Adrenal gland (tissue), 12 donors: ENCODE data around the gene MACROD2. TPM values are rescaled to one million over a fixed set of nuclear protein-coding genes. Genes with fewer than 3 reads are reported as not detected.
"Not testable (repeated sequence)": the region's sequence is repeated elsewhere in the genome, so short reads cannot be mapped to it uniquely, and the experiment has no call there.

Experiments used
- DNase-seq, 7 donors: peaks; one replicate each; pipeline ENCODE4 v3.0.0-alpha.2; 2019 to 2020
- H3K27ac ChIP-seq, 5 donors: fragments of 200-600 bp; sonication (generic) in 4 of 5; 1 replicate in 3 of 5; 2 replicates in 2 of 5; pipeline versions ENCODE4 v1.5.1 to v1.8.0; 2016 to 2020; ENCODE audit warnings: mild to moderate bottlenecking in 1 of 5
- H3K27me3 ChIP-seq: fragments of 200-600 bp; 2 replicates; pipeline ENCODE4 v1.8.0; 2021
- H3K36me3 ChIP-seq, 2 donors: fragments of 200-600 bp; replicated peaks in 1 of 2; 1 replicate in 1 of 2; 2 replicates in 1 of 2; pipeline versions ENCODE4 v1.5.1 to v1.8.0; 2018 to 2022
- H3K4me1 ChIP-seq, 2 donors: fragments of 200-600 bp; replicated peaks in 1 of 2; 1 replicate in 1 of 2; 2 replicates in 1 of 2; pipeline versions ENCODE4 v1.5.1 to v1.8.0; 2018 to 2021
- H3K4me3 ChIP-seq, 4 donors: fragments of 200-600 bp; sonication (generic) in 3 of 4; one replicate each; pipeline ENCODE4 v1.5.1; 2016 to 2018
- H3K9me3 ChIP-seq, 3 donors: fragments of 200-600 bp; sonication (generic) in 1 of 3; replicated peaks in 1 of 3; 1 replicate in 2 of 3; 2 replicates in 1 of 3; pipeline versions ENCODE4 v1.5.1 to v1.8.0; 2016 to 2021
- POLR2A ChIP-seq, 2 donors: fragments of 450-650 bp; IDR thresholded peaks; one replicate each; pipeline ENCODE4 v1.6.1; 2017; ENCODE audit warnings: antibody characterized with exemption in 2 of 2, mild to moderate bottlenecking in 2 of 2, moderate library complexity in 1 of 2
- WGBS, 4 donors: extraction: QIAGEN DNeasy Blood & Tissue Kit in 2 of 4; methylation state at CpG; one replicate each; pipeline versions ENCODE4 v1.1.5 to v1.1.7; 2013 to 2017; 5-methylcytosine and 5-hydroxymethylcytosine counted together
- intact Hi-C, 2 donors: fragments of 100-400 bp; cut with DNase I; formaldehyde crosslinking; loops; one replicate each; pipeline versions ENCODE4 v1.14.1 to v1.15.0; 2022 to 2023
- polyA plus RNA-seq, 3 donors: library from polyadenylated mRNA; stranded (reverse); fragments of 200-250 nt in 2 of 3; fragments of 350-450 nt in 1 of 3; fragmentation: Illumina TruSeq in 1 of 3; extraction: RNeasy Lipid Tissue Mini Kit (QIAGEN cat#74804) in 1 of 3; gene quantifications; one replicate each; pipeline ENCODE4 v1.2.3, GENCODE V29; 2013 to 2014
- total RNA-seq, 9 donors: library from RNA; depleted of rRNA in 4 of 9; stranded (reverse); fragments of >200 nt in 4 of 9; fragments of 120-200 nt in 1 of 9; fragmentation: NEBNext Ultra II Directional in 1 of 9; extraction: Animal tissue kit (Norgen Biotek cat#: 25700) in 1 of 9; gene quantifications; one replicate each; pipeline versions ENCODE4 v1.1.0 to v1.2.4, GENCODE V29; 2013 to 2023
- TF ChIP-seq, protein P1 (sequence below), 6 experiments: fragments of 450-650 bp in 4 of 6; fragments of 200-600 bp in 2 of 6; sonication (generic) in 1 of 6; IDR thresholded peaks; 1 replicate in 5 of 6; 2 replicates in 1 of 6; pipeline versions ENCODE4 v1.5.1 to v1.8.0; 2016 to 2021; ENCODE audit warnings: antibody characterized with exemption in 6 of 6, mild to moderate bottlenecking in 2 of 6, moderate library complexity in 1 of 6
- donor health status: healthy with polysubstance abuse.
- donor health status: Bipolar disorder and iron deficiency.
- donor health status: DM: yes; HTN: yes; CAD: no.
- donor health status: DM: no; HTN: no; CAD: no.
- donor health status: DM: no; HTN: no; CAD: no.
- donor health status: DM: yes; HTN: yes; CAD: no.

MACROD2 gene
- total and polyA plus RNA-seq, 12 donors: 1.1 to 21.2 (median 6.4) TPM

DNA sequence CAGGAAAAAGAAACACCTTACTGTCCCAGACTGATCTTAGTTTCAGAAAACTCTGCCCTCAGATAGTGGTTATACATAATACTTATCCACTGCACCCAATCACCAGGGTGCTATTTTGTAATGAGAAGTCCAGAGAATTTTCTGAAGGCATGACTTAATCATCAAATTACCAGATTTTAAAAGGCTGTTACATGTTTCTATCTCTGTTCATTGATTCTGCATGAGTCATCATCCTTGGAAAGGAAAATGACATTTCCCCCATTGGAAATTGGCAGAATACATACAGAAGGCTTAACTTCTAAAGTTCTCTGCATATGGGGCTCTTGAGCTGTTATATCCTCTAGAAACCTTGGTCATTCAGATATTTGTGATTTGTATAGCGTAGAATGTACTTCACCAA lies 930.0 kb downstream of the MACROD2 start:
- 91 to 97% (median 94%) methylated on average over 1 of the region's 1 CpG for WGBS, 4 donors
- Histone ChIP-seq H3K4me3 (no peak overlapping the region), H3K27me3 (no peaks in the 10 kb centered on the region), H3K36me3 (no peaks in the 10 kb centered on the region), H3K9me3 (no peaks in the 10 kb centered on the region), H3K4me1 (no peaks in the 10 kb centered on the region), H3K27ac (no peak overlapping the region)
- no peak for TF ChIP-seq POLR2A (IDR thresholded peaks at IDR 0.05)
- TF ChIP-seq, protein P1, sequence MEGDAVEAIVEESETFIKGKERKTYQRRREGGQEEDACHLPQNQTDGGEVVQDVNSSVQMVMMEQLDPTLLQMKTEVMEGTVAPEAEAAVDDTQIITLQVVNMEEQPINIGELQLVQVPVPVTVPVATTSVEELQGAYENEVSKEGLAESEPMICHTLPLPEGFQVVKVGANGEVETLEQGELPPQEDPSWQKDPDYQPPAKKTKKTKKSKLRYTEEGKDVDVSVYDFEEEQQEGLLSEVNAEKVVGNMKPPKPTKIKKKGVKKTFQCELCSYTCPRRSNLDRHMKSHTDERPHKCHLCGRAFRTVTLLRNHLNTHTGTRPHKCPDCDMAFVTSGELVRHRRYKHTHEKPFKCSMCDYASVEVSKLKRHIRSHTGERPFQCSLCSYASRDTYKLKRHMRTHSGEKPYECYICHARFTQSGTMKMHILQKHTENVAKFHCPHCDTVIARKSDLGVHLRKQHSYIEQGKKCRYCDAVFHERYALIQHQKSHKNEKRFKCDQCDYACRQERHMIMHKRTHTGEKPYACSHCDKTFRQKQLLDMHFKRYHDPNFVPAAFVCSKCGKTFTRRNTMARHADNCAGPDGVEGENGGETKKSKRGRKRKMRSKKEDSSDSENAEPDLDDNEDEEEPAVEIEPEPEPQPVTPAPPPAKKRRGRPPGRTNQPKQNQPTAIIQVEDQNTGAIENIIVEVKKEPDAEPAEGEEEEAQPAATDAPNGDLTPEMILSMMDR (IDR thresholded peaks at IDR 0.05): no peak
- intact Hi-C loops: no loop called here
- no peak for DNase-seq

DNA sequence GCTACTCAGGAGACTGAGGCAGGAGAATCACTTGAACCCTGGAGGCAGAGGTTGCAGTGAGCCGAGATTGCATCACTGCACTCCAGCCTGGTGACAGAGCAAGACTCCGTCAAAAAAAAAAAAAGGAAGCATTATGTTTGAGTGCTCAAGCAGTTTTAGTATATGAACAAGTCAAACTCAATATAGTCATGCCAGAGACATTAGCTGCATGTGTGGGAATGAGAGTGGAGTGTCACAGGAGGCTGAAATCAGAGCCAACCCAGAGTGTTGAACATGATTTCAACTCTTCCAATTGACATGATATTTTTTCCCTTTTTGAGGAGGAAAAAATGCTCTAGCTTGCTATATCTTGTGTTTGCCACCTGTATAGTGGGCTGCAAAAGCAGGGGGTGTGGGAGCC lies 931.1 kb downstream of the MACROD2 start:
- H3K9me3 ChIP-seq, DNase-seq, intact Hi-C loops, H3K4me3 ChIP-seq, H3K27ac ChIP-seq, H3K4me1 ChIP-seq, H3K27me3 ChIP-seq, H3K36me3 ChIP-seq: not testable (repeated sequence)
- WGBS, 4 donors: 79 to 94% (median 85%) methylated on average over 2 of the region's 2 CpGs

DNA sequence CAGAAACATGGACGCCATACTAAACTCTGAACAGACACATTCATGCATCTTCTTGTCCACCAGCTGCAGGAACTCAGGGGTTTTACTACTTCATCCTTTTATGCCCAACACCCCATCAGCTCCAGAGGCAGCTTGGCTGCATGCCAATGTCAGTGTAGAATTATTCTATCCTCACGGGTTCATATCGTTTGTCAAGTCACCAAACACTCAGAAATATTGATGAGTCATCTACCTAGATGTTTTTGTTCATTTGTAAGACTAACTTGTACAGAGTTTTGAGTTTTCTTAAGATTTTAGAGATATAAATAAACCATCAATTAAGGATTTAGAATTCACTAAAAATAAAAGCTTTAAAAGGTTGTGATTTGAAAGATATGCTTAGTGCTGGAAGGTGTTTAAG lies 932.8 kb downstream of the MACROD2 start:
- Histone ChIP-seq H3K36me3 (no peaks in the 10 kb centered on the region), H3K9me3 (no peaks in the 10 kb centered on the region), H3K4me1 (no peaks in the 10 kb centered on the region), H3K4me3 (no peak overlapping the region), H3K27me3 (no peaks in the 10 kb centered on the region), H3K27ac (no peak overlapping the region)
- DNase-seq: no peak
- TF ChIP-seq POLR2A (IDR thresholded peaks at IDR 0.05): no peak
- TF ChIP-seq, protein P1 (IDR thresholded peaks at IDR 0.05): no peak
- intact Hi-C loops: no loop called here
- WGBS, 4 donors: 5 to 46% (median 31%) methylated on average over 3 of the region's 3 CpGs

DNA sequence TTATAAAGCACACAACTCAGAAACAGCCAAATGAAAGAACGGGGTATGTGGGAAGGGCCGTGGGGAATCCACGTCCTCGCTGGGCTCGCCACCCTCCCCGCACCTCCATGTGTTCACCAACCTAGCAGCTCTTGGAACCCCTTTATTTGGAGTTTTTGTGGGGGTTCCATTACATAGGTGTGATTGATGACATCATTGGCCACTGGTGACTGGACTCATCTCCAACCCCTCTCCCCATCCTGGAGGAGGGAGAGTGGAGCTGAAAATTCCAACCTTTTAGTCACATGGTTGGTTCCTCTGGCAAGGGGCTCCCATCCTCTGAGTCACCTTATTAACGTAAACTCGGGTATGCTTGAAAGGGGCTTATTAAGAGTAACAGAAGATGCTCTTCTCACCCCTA lies 934.1 kb downstream of the MACROD2 start:
- no peaks in the 10 kb centered on the region for H3K9me3 ChIP-seq
- H3K27me3 ChIP-seq: no peaks in the 10 kb centered on the region
- no peaks in the 10 kb centered on the region for H3K36me3 ChIP-seq
- H3K4me1 ChIP-seq: no peaks in the 10 kb centered on the region
- no peak overlapping the region for H3K27ac ChIP-seq
- intact Hi-C loops: no loop called here
- DNase-seq: no peak
- WGBS, 4 donors: 93 to 96% (median 94%) methylated on average over 8 of the region's 8 CpGs
- no peak overlapping the region for H3K4me3 ChIP-seq
- TF ChIP-seq POLR2A (IDR thresholded peaks at IDR 0.05): no peak
- TF ChIP-seq, protein P1 (IDR thresholded peaks at IDR 0.05): no peak

DNA sequence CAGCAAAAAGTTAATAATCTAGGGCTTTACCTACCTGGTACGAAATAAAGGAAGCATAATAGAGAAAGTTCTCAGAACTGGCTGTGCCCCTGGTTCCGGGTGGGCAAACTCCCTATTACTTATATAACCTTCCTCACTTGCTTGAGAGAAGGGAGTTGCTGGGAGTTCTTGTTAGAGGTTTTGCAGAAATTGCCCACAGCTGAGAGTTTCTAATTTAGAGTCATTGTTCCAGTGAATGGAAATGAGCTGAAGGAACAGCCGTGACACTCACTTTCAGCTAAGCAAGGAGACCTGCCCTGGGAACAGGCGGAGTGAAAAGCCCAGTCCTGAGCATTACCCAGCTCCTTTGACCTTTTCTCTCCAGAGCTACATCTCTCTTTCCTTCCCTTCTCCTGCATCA lies 936.7 kb downstream of the MACROD2 start:
- H3K4me3 ChIP-seq: no peak overlapping the region
- H3K9me3 ChIP-seq: no peaks in the 10 kb centered on the region
- no peaks in the 10 kb centered on the region for H3K27me3 ChIP-seq
- no peak overlapping the region for H3K27ac ChIP-seq
- no peaks in the 10 kb centered on the region for H3K36me3 ChIP-seq
- no peak for DNase-seq
- H3K4me1 ChIP-seq: no peaks in the 10 kb centered on the region
- intact Hi-C loops: no loop called here
- TF ChIP-seq POLR2A (IDR thresholded peaks at IDR 0.05): no peak
- TF ChIP-seq, protein P1 (IDR thresholded peaks at IDR 0.05): no peak
- 84 to 96% (median 89%) methylated on average over 4 of the region's 4 CpGs for WGBS, 4 donors
